Endothelial cell of umbilical vein (primary cell): ENCODE data around the gene SLMAP. TPM values are rescaled to one million over a fixed set of nuclear protein-coding genes. Genes with fewer than 3 reads are reported as not detected.

Source experiments
- BruUV-seq: library from RNA; stranded (reverse); fragments of 400-500 nt; replicated peaks from 2 replicates; lab custom pipeline; 2021; lab: Mats Ljungman, UMichigan
- CTCF ChIA-PET: fragments of 300-600, 350-600 bp; sonication (Branson Sonifier 250); formaldehyde crosslinking; loops from one replicate; lab custom pipeline; 2021; ENCODE audit warnings: antibody characterized with exemption, inconsistent platforms; lab: Charles Lee
- POLR2A ChIA-PET: fragments of 300-600, 350-600 bp; sonication (Branson Sonifier 250); formaldehyde crosslinking; loops from one replicate; lab custom pipeline; 2021; ENCODE audit warnings: antibody characterized with exemption, inconsistent platforms; lab: Charles Lee
- DNase-seq: peaks from one replicate; pipeline ENCODE4 v3.0.0-alpha.2; 2011; ENCODE audit warnings: low read depth, low spot score
- FAIRE-seq: peaks from 2 replicates; lab custom pipeline; 2011; peaks lifted over from hg19 to GRCh38; lab: Jason Lieb, UNC
- H2AFZ ChIP-seq: 2 replicates; pipeline ENCODE4 v1.6.0; 2012; ENCODE audit warnings: low read depth, low read length, control low read depth, inconsistent platforms
- H3K27ac ChIP-seq: 2 replicates; pipeline ENCODE4 v1.5.1; 2011; ENCODE audit warnings: low read depth, mild to moderate bottlenecking, control low read depth, low read length, moderate library complexity; ENCODE audit not compliant: insufficient read depth
- H3K27me3 ChIP-seq, 2 experiments: 2 replicates each; pipeline versions ENCODE4 v1.6.0 to v1.6.1; 2011; ENCODE audit warnings: low read length in 2 of 2, mixed read lengths in 1 of 2; ENCODE audit not compliant: control insufficient read depth in 2 of 2, insufficient read depth in 2 of 2
- H3K36me3 ChIP-seq, 2 experiments: 2 replicates in 1 of 2; 3 replicates in 1 of 2; pipeline ENCODE4 v1.5.1; 2011; ENCODE audit warnings: low read length in 2 of 2, mild to moderate bottlenecking in 1 of 2, moderate library complexity in 1 of 2; ENCODE audit not compliant: control insufficient read depth in 2 of 2, insufficient read depth in 2 of 2; ENCODE audit errors: extremely low read depth in 1 of 2
- H3K4me1 ChIP-seq: 3 replicates; pipeline ENCODE4 v1.5.1; 2011; ENCODE audit warnings: mild to moderate bottlenecking, low read length; ENCODE audit not compliant: control insufficient read depth, insufficient read depth; ENCODE audit errors: extremely low read depth
- H3K4me2 ChIP-seq: 2 replicates; pipeline ENCODE4 v1.6.1; 2011; ENCODE audit warnings: low read length, control low read depth, mixed read lengths; ENCODE audit not compliant: insufficient read depth
- H3K4me3 ChIP-seq, 3 experiments: fragments of 200-600 bp in 1 of 3; sonication (generic), shearing (Covaris generic) in 1 of 3; replicated peaks in 1 of 3; 2 replicates each; pipeline ENCODE4 v1.5.1; 2011 to 2016; ENCODE audit warnings: control low read depth in 3 of 3, low read length in 3 of 3, mild to moderate bottlenecking in 2 of 3, inconsistent platforms in 1 of 3, low read depth in 1 of 3, moderate library complexity in 1 of 3; ENCODE audit not compliant: insufficient read depth in 1 of 3
- H3K79me2 ChIP-seq: 2 replicates; pipeline ENCODE4 v1.6.0; 2012; ENCODE audit warnings: low read length, inconsistent platforms; ENCODE audit not compliant: control insufficient read depth, insufficient read depth
- H3K9ac ChIP-seq: replicated peaks from 2 replicates; pipeline ENCODE3; 2011; ENCODE audit warnings: low read length, control low read depth; ENCODE audit not compliant: insufficient read depth; ENCODE audit errors: extremely low read depth
- H3K9me1 ChIP-seq: replicated peaks from 3 replicates; pipeline ENCODE4 v1.6.0; 2011; ENCODE audit warnings: mild to moderate bottlenecking, low read length; ENCODE audit not compliant: control insufficient read depth, insufficient read depth; ENCODE audit errors: extremely low read depth
- H3K9me3 ChIP-seq: replicated peaks from 2 replicates; pipeline ENCODE4 v1.5.1; 2012; ENCODE audit warnings: low read length, inconsistent platforms; ENCODE audit not compliant: control insufficient read depth, insufficient read depth
- H4K20me1 ChIP-seq: replicated peaks from 2 replicates; pipeline ENCODE3; 2011; ENCODE audit warnings: mild to moderate bottlenecking, low read length; ENCODE audit not compliant: control insufficient read depth, insufficient read depth; ENCODE audit errors: extremely low read depth
- CTCF ChIP-seq, 2 donors: IDR thresholded peaks; 1 replicate in 1 of 2; 2 replicates in 1 of 2; pipeline ENCODE4 v1.5.1; 2011; ENCODE audit warnings: low read length in 2 of 2, mild to moderate bottlenecking in 2 of 2, moderate library complexity in 2 of 2, control low read depth in 1 of 2, inconsistent platforms in 1 of 2, low read depth in 1 of 2; ENCODE audit not compliant: insufficient read depth in 1 of 2; ENCODE audit errors: extremely low read depth in 1 of 2
- EZH2 ChIP-seq: IDR thresholded peaks from 2 replicates; pipeline ENCODE4 v1.6.1; 2012; ENCODE audit warnings: borderline replicate concordance, low read depth, mild to moderate bottlenecking, moderate library complexity, low read length, inconsistent platforms; ENCODE audit not compliant: severe bottlenecking
- FOS ChIP-seq: IDR thresholded peaks from 2 replicates; pipeline ENCODE4 v1.6.1; 2011; ENCODE audit warnings: mild to moderate bottlenecking, low read length, moderate library complexity, borderline replicate concordance; ENCODE audit not compliant: insufficient read depth
- GATA2 ChIP-seq: IDR thresholded peaks from 2 replicates; pipeline ENCODE4 v1.7.0; 2011; ENCODE audit warnings: low read depth, mild to moderate bottlenecking, moderate library complexity, mixed read lengths, low read length; ENCODE audit not compliant: insufficient read length, insufficient read depth
- JUN ChIP-seq: IDR thresholded peaks from 2 replicates; pipeline ENCODE4 v1.6.1; 2011; ENCODE audit warnings: borderline replicate concordance, low read depth; ENCODE audit not compliant: insufficient read length, insufficient read depth
- MAX ChIP-seq: IDR thresholded peaks from 2 replicates; pipeline ENCODE4 v1.6.1; 2011; ENCODE audit not compliant: insufficient read depth, insufficient read length
- MYC ChIP-seq: IDR thresholded peaks from one replicate; pipeline ENCODE4 v1.6.1; 2011; ENCODE audit warnings: mild to moderate bottlenecking, low read depth, low read length
- POLR2A ChIP-seq: IDR thresholded peaks from 2 replicates; pipeline ENCODE4 v1.6.1; 2012; ENCODE audit warnings: low read depth, mild to moderate bottlenecking, control low read depth, low read length
- POLR2AphosphoS5 ChIP-seq: IDR thresholded peaks from 2 replicates; pipeline ENCODE4 v1.6.1; 2012; ENCODE audit warnings: low read depth, mild to moderate bottlenecking, control low read depth, low read length, moderate library complexity; ENCODE audit not compliant: insufficient read depth
- dilution Hi-C: fragments of 300-500 bp; cut with MboI; formaldehyde crosslinking; loops from one replicate; pipeline ENCODE4 v1.15.0; 2019; ENCODE audit warnings: low sequenced_read_pairs; ENCODE audit not compliant: extremely low pct_ligation_motif_present
- intact Hi-C: fragments of 100-400 bp; cut with micrococcal nuclease; formaldehyde crosslinking; loops from one replicate; pipeline ENCODE4 v1.10.0; 2022
- polyA plus RNA-seq, 4 experiments: library from polyadenylated mRNA; depleted of rRNA in 3 of 4; stranded (reverse) in 3 of 4; unstranded in 1 of 4; fragments of >200 nt; gene quantifications; 2 replicates each; pipeline versions ENCODE4 v1.2.1 to v1.2.3, GENCODE V29; 2011 to 2012; ENCODE audit warnings: missing spikeins in 1 of 4
- total RNA-seq: library from RNA; stranded (reverse); gene quantifications from 2 replicates; pipeline ENCODE4 v1.2.3, GENCODE V29; 2021

SLMAP gene
- total and polyA plus RNA-seq, 2 donors (not counting 3 experiments of a cell fraction or from before 2014, with no cell fraction given): 9.8 to 54.7 TPM

GRCh38 chr3:57838627-57839026 is 82.5 kb downstream of the SLMAP start:
- POLR2A ChIA-PET: no interaction called here
- dilution Hi-C loops: no loop called here
- no peak for FAIRE-seq

More at GRCh38 chr3:57838627-57839026, 82.5 kb downstream of the SLMAP start:
- H3K9me1 ChIP-seq: no peaks in the 10 kb centered on the region
- no peak for DNase-seq
- TF ChIP-seq POLR2AphosphoS5 (no peak), GATA2 (no peak), EZH2 (no peak), CTCF (IDR thresholded peaks at IDR 0.05; ENCODE audit: extremely low read depth in 1 of 2, insufficient read depth in 1 of 2, low read depth in 1 of 2, low read length in 2 of 2) (no peak), MYC (no peak), MAX (no peak), FOS (no peak), POLR2A (no peak), JUN (no peak)
- CTCF ChIA-PET: interaction anchor here (1.0 to 1.6 kb wide), 3 partner anchors 14 to 441 kb away, joined by 3 to 7 read pairs (median 3); no protein-coding TSS in a partner anchor
- no peaks in the 10 kb centered on the region for H4K20me1 ChIP-seq
- no peak overlapping the region for H3K27ac ChIP-seq
- H3K9me3 ChIP-seq: no peaks in the 10 kb centered on the region
- intact Hi-C loops: no loop called here
- no peaks in the 10 kb centered on the region for H3K27me3 ChIP-seq
- no peak overlapping the region for H3K4me2 ChIP-seq
- no peaks in the 10 kb centered on the region for H3K79me2 ChIP-seq
- H2AFZ ChIP-seq: no peak overlapping the region
- H3K9ac ChIP-seq: no peak overlapping the region
- no TSS peak for BruUV-seq
- H3K4me1 ChIP-seq: no peaks in the 10 kb centered on the region
- no peaks in the 10 kb centered on the region for H3K36me3 ChIP-seq
- H3K4me3 ChIP-seq: no peak overlapping the region
